NCI-H226 (cell line): ENCODE results near the gene SIPA1.
"Not testable (repeated sequence)": the region's sequence is repeated elsewhere in the genome, so short reads cannot be mapped to it uniquely, and the experiment has no call there.

ENCODE experiments used
- DNase-seq: peaks from one replicate; pipeline ENCODE4 v3.0.0-alpha.2; 2015

The SIPA1 gene

GRCh38 chr11:65625628-65626342 lies 12.1 kb upstream of the SIPA1 start:
- no peak for DNase-seq

GRCh38 chr11:65627202-65627601 lies 10.7 kb upstream of the SIPA1 start:
- no peak for DNase-seq

- DNase-seq: no peak
Observed at GRCh38 chr11:65629579-65629978, 8.3 kb upstream of the SIPA1 start.

GRCh38 chr11:65630215-65630614 lies 7.7 kb upstream of the SIPA1 start:
- no peak for DNase-seq

GRCh38 chr11:65633390-65634108 lies 4.4 kb upstream of the SIPA1 start:
- DNase-seq: no peak

- DNase-seq: no peak
Observed at GRCh38 chr11:65634109-65634436, 3.8 kb upstream of the SIPA1 start.

GRCh38 chr11:65634440-65634839 lies 3.5 kb upstream of the SIPA1 start:
- no peak for DNase-seq

- DNase-seq: no peak
Observed at GRCh38 chr11:65634905-65635731, 2.8 kb upstream of the SIPA1 start.

GRCh38 chr11:65636108-65637031 lies 1.5 kb upstream of the SIPA1 start:
- DNase-seq: no peak

GRCh38 chr11:65637032-65637557 lies 806 bp upstream of the SIPA1 start:
- no peak for DNase-seq

- not testable (repeated sequence) for DNase-seq
Observed at GRCh38 chr11:65639228-65639597, 1.3 kb downstream of the SIPA1 start.

- DNase-seq: no peak
Observed at GRCh38 chr11:65639623-65640482, 2.0 kb downstream of the SIPA1 start.

- DNase-seq: no peak
Observed at GRCh38 chr11:65640483-65641296, 2.8 kb downstream of the SIPA1 start.

- DNase-seq: no peak
Observed at GRCh38 chr11:65641297-65642013, 3.6 kb downstream of the SIPA1 start.

- no peak for DNase-seq
Observed at GRCh38 chr11:65642014-65642671, 4.2 kb downstream of the SIPA1 start.

- DNase-seq: peak; percentile 75
Observed at GRCh38 chr11:65643971-65644370, 6.1 kb downstream of the SIPA1 start.

- DNase-seq: no peak
Observed at GRCh38 chr11:65644837-65645236, 6.9 kb downstream of the SIPA1 start.

GRCh38 chr11:65645710-65646109 lies 7.8 kb downstream of the SIPA1 start:
- DNase-seq: no peak

- DNase-seq: no peak
Observed at GRCh38 chr11:65646288-65646957, 8.5 kb downstream of the SIPA1 start.
